ENCODE measurements around the gene CCL7.

The CCL7 gene

GRCh38 chr17:34246881-34247280, 23.1 kb upstream of the CCL7 start:
- DNase-seq (ENCODE audit: low read depth) = no peak

- no peak for DNase-seq (ENCODE audit: low read depth)
These were observed 21.5 kb upstream of the CCL7 start for GRCh38 chr17:34248511-34249024.

GRCh38 chr17:34249061-34249460, 21.0 kb upstream of the CCL7 start:
- no peak for DNase-seq (ENCODE audit: low read depth)

- DNase-seq (ENCODE audit: low read depth) = no peak
These were observed 20.5 kb upstream of the CCL7 start for GRCh38 chr17:34249478-34249877.

GRCh38 chr17:34251186-34251585, 18.8 kb upstream of the CCL7 start:
- DNase-seq (ENCODE audit: low read depth) = no peak

GRCh38 chr17:34252095-34252443, 18.0 kb upstream of the CCL7 start:
- no peak for DNase-seq (ENCODE audit: low read depth)

- no peak for DNase-seq (ENCODE audit: low read depth)
These were observed 17.4 kb upstream of the CCL7 start for GRCh38 chr17:34252444-34253138.

GRCh38 chr17:34253139-34253525, 16.9 kb upstream of the CCL7 start:
- DNase-seq (ENCODE audit: low read depth) = no peak

- no peak for DNase-seq (ENCODE audit: low read depth)
These were observed 15.9 kb upstream of the CCL7 start for GRCh38 chr17:34254146-34254545.

- no peak for DNase-seq (ENCODE audit: low read depth)
These were observed 15.2 kb upstream of the CCL7 start, which contains the start of gene CCL2 for GRCh38 chr17:34254651-34255380. Gene CCL2, plus strand, starts transcription at chr17:34255285. Its CDS starts 65 bp downstream, at chr17:34255350.

- DNase-seq (ENCODE audit: low read depth) = no peak
These were observed 14.7 kb upstream of the CCL7 start for GRCh38 chr17:34255381-34255732.

- DNase-seq (ENCODE audit: low read depth) = no peak
These were observed 14.2 kb upstream of the CCL7 start for GRCh38 chr17:34255841-34256240.

GRCh38 chr17:34257299-34257985, 12.6 kb upstream of the CCL7 start:
- no peak for DNase-seq (ENCODE audit: low read depth)

GRCh38 chr17:34257986-34258326, 12.1 kb upstream of the CCL7 start:
- no peak for DNase-seq (ENCODE audit: low read depth)

- DNase-seq (ENCODE audit: low read depth) = no peak
These were observed 10.9 kb upstream of the CCL7 start for GRCh38 chr17:34259146-34259545.

GRCh38 chr17:34260861-34261260, 9.2 kb upstream of the CCL7 start:
- no peak for DNase-seq (ENCODE audit: low read depth)

- DNase-seq (ENCODE audit: low read depth) = no peak
These were observed 8.3 kb upstream of the CCL7 start for GRCh38 chr17:34261568-34262337.

- no peak for DNase-seq (ENCODE audit: low read depth)
These were observed 4.3 kb upstream of the CCL7 start for GRCh38 chr17:34265711-34266110.

- no peak for DNase-seq (ENCODE audit: low read depth)
These were observed 5.9 kb downstream of the CCL7 start for GRCh38 chr17:34275881-34276280.

GRCh38 chr17:34276826-34277225, 6.8 kb downstream of the CCL7 start:
- no peak for DNase-seq (ENCODE audit: low read depth)

- DNase-seq (ENCODE audit: low read depth) = no peak
These were observed 13.6 kb downstream of the CCL7 start for GRCh38 chr17:34283571-34283970.

- DNase-seq (ENCODE audit: low read depth) = no peak
These were observed 15.3 kb downstream of the CCL7 start, which contains the start of gene CCL11 for GRCh38 chr17:34285286-34285792. Gene CCL11, plus strand, starts transcription at chr17:34285742. Its CDS starts 67 bp downstream, at chr17:34285809.

Measured in activated T-helper 9 cell treated with anti-CD3 and anti-CD28 coated beads, Interleukin-2, amount 50 U/mL, for 16 hours (primary cell).